Tibial artery (tissue), 4 donors: ENCODE measurements around the gene SAMD4B.

Experiments used
- DNase-seq, 2 donors: peaks; one replicate each; pipeline ENCODE4 v3.0.0-alpha.2; 2019
- H3K27ac ChIP-seq, 2 donors: fragments of 200-600 bp; sonication (generic) in 1 of 2; 1 replicate in 1 of 2; 2 replicates in 1 of 2; pipeline ENCODE4 v1.5.1; 2018 to 2019; ENCODE audit warnings: mild to moderate bottlenecking in 1 of 2
- H3K27me3 ChIP-seq, 2 donors: fragments of 200-600 bp; sonication (generic) in 1 of 2; one replicate each; pipeline versions ENCODE4 v1.5.1 to v1.6.0; 2016 to 2019
- H3K36me3 ChIP-seq, 3 donors: fragments of 200-600 bp; sonication (generic) in 2 of 3; one replicate each; pipeline ENCODE4 v1.5.1; 2016 to 2019; ENCODE audit warnings: mild to moderate bottlenecking in 2 of 3
- H3K4me1 ChIP-seq, 4 donors: fragments of 200-600 bp; sonication (generic) in 2 of 4; 1 replicate in 3 of 4; 2 replicates in 1 of 4; pipeline ENCODE4 v1.5.1; 2016 to 2019
- H3K4me3 ChIP-seq, 2 donors: fragments of 200-600 bp; sonication (generic) in 1 of 2; 1 replicate in 1 of 2; 2 replicates in 1 of 2; pipeline ENCODE4 v1.5.1; 2018 to 2019; ENCODE audit warnings: mild to moderate bottlenecking in 2 of 2
- H3K9me3 ChIP-seq, 3 donors: fragments of 200-600 bp; sonication (generic) in 1 of 3; one replicate each; pipeline ENCODE4 v1.5.1; 2016 to 2019
- intact Hi-C: fragments of 100-400 bp; cut with DNase I; formaldehyde crosslinking; loops from one replicate; pipeline ENCODE4 v1.15.0; 2023; ENCODE audit warnings: low total_unique reads
- TF ChIP-seq, protein P1 (sequence below), 2 experiments: fragments of 200-600 bp in 1 of 2; fragments of 450-650 bp in 1 of 2; IDR thresholded peaks; one replicate each; pipeline ENCODE4 v1.5.1; 2017 to 2019; ENCODE audit warnings: antibody characterized with exemption in 2 of 2, mild to moderate bottlenecking in 1 of 2, moderate library complexity in 1 of 2

The SAMD4B gene

DNA sequence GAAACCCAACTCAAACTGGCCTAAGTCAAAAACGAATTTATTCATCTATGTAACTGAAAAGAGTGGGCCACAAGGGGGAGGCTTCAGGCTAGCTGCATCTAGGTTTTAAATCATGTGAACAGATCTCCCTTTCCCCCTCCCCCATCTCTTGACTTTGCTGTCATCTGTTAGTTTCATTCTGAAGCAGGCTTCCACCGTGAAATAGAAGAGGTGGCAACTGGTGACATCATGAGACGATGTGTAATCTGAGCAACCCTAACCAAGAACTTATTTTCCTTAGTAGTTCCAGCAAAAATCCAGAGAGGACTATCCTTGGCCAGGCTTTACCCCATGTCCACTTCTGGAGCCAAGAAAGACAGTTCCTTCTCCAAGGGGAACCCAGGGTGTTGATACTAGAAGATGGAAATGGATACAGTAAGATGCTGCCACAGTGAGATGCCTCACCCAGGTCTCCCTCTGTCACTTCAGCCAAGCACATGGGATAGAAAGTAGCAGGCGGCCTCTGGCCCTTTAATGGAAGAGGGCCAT, 9.4 kb downstream of the SAMD4B start:
- H3K4me1 ChIP-seq, result peaks cover 0 to 14% (median 8%) of the 10 kb centered on the region in 4 donors
- H3K9me3 ChIP-seq, result no peaks in the 10 kb centered on the region
- H3K27ac ChIP-seq, result no peak overlapping the region
- peaks cover 30 to 81% (median 45%) of the 10 kb centered on the region in 3 donors for H3K36me3 ChIP-seq
- no peaks in the 10 kb centered on the region for H3K27me3 ChIP-seq
- TF ChIP-seq, protein P1, sequence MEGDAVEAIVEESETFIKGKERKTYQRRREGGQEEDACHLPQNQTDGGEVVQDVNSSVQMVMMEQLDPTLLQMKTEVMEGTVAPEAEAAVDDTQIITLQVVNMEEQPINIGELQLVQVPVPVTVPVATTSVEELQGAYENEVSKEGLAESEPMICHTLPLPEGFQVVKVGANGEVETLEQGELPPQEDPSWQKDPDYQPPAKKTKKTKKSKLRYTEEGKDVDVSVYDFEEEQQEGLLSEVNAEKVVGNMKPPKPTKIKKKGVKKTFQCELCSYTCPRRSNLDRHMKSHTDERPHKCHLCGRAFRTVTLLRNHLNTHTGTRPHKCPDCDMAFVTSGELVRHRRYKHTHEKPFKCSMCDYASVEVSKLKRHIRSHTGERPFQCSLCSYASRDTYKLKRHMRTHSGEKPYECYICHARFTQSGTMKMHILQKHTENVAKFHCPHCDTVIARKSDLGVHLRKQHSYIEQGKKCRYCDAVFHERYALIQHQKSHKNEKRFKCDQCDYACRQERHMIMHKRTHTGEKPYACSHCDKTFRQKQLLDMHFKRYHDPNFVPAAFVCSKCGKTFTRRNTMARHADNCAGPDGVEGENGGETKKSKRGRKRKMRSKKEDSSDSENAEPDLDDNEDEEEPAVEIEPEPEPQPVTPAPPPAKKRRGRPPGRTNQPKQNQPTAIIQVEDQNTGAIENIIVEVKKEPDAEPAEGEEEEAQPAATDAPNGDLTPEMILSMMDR (IDR thresholded peaks at IDR 0.05), result no peak
- no peak for DNase-seq
- H3K4me3 ChIP-seq, result no peak overlapping the region
- intact Hi-C loops, result no loop called here

DNA sequence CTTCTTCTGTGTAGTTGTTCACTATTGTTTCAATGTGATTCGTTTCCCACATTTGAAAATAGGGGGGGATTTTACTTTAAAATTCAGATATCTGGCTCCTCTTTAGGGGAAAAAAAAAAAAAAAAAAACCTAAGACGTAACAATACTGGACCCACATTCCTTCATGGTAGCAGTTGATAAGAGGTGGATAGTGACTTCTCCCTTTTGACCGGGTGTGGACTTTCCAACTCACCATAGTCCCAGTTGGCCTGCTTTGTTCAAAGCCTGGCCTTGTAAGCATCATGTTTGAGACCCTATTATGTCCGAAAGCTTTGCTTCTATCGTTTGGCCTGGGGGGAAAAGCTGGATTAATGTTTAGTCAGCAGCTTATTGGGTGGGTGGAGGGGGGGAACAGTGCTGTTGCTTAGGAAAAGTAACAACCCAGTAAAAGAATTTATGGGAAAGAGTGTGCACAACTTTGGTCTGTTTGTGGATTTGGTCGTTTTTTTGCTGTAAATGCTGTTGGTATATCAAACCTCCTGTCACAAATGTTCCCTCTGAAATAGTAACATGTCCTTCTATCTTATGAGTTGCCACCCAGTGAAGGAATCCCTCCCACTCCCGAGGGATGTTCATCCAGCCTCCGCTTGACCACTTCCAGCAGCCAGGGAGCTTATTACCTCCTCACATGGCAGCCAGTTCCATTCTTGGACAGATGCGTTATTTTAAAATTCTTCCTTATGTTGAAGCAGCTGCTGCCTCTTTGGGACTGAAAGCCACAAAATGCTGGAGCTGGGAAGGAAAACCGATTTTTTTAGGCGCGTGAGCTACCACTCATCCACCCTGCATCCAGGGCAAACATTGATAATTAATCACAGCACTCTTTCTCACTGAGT, 10.4 kb downstream of the SAMD4B start:
- no peak overlapping the region for H3K27ac ChIP-seq
- no peak overlapping the region for H3K4me3 ChIP-seq
- no peaks in the 10 kb centered on the region for H3K9me3 ChIP-seq
- peaks cover 40 to 91% (median 55%) of the 10 kb centered on the region in 3 donors for H3K36me3 ChIP-seq
- no peak for DNase-seq
- TF ChIP-seq, protein P1 (IDR thresholded peaks at IDR 0.05), result no peak
- H3K4me1 ChIP-seq, result peaks cover 0 to 6% (median under 1%) of the 10 kb centered on the region in 4 donors
- intact Hi-C loops, result no loop called here
- no peaks in the 10 kb centered on the region for H3K27me3 ChIP-seq

DNA sequence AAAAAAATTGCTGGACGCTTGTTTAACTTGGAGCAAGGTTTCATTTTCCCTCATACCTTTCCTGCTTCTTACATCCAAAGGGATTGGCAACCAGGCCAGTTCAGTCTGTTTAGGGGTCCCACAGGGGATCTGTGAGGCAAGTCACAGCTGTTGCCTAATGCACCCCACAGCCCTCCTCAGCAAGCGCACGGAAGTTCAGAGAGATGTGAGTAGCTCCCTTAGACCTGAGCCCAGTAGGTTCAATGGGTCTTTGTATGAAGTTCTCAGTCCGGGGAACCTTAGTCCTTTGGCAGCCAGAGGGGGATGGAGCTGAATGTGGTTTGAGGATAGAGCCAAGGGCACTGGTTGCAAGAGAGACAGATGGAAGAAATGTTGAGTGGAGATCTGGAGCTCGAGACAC, 13.0 kb downstream of the SAMD4B start:
- Histone ChIP-seq H3K27ac (no peak overlapping the region), H3K9me3 (no peaks in the 10 kb centered on the region), H3K27me3 (no peaks in the 10 kb centered on the region), H3K4me1 (no peaks in the 10 kb centered on the region), H3K36me3 (peaks cover 66 to 93% (median 78%) of the 10 kb centered on the region in 3 donors), H3K4me3 (no peak overlapping the region)
- intact Hi-C loops, result no loop called here
- DNase-seq, result no peak
- TF ChIP-seq, protein P1 (IDR thresholded peaks at IDR 0.05), result no peak

DNA sequence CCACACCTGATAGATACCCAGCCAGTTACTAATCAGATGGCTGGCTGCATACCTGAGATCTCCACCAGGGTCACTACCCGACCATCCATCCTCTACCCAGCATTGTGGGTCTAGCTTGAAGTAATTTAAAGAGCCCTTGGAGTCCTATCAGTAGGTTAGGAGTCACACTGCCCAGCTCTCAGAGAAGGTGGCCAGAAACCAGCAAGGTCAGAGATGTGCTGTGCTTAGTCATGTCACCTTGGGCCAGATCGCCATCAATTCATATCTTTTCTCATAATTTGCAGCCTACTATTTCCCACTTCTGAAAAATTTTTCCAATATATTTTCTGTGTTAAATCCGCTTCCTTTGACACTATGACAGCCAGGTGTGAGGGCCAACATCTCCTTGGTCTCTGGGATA, 13.9 kb downstream of the SAMD4B start:
- H3K9me3 ChIP-seq, result no peaks in the 10 kb centered on the region
- DNase-seq, result no peak
- intact Hi-C loops, result no loop called here
- no peak overlapping the region for H3K4me3 ChIP-seq
- no peak overlapping the region for H3K27ac ChIP-seq
- TF ChIP-seq, protein P1 (IDR thresholded peaks at IDR 0.05), result no peak
- H3K27me3 ChIP-seq, result no peaks in the 10 kb centered on the region
- no peaks in the 10 kb centered on the region for H3K4me1 ChIP-seq
- peaks cover 72 to 94% (median 85%) of the 10 kb centered on the region in 3 donors for H3K36me3 ChIP-seq

DNA sequence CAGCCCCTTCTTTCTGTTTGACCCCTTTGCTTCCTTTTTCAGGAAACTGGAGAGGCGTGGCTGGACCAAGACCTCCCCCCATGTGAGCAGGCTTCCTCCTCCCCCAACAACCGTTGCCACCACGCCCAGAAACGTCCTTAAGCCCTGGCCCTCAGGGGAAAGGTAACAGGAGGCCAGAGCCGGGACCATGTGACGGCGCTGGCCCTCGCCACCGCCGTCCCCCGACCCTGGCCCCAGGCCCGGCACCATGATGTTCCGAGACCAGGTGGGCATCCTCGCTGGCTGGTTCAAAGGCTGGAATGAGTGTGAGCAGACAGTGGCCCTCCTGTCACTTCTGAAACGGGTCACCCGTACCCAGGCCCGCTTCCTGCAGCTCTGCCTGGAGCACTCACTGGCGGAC, 14.4 kb downstream of the SAMD4B start:
- H3K27ac ChIP-seq, result no peak overlapping the region
- no peaks in the 10 kb centered on the region for H3K9me3 ChIP-seq
- no peak for DNase-seq
- intact Hi-C loops, result no loop called here
- H3K36me3 ChIP-seq, result peaks cover 72 to 97% (median 86%) of the 10 kb centered on the region in 3 donors
- H3K4me1 ChIP-seq, result peaks cover 0 to under 1% (median 0%) of the 10 kb centered on the region in 4 donors
- no peaks in the 10 kb centered on the region for H3K27me3 ChIP-seq
- TF ChIP-seq, protein P1 (IDR thresholded peaks at IDR 0.05), result no peak
- H3K4me3 ChIP-seq, result no peak overlapping the region
